SK-N-SH (cell line): ENCODE measurements around the gene SHMT2. TPM values are rescaled to one million over a fixed set of nuclear protein-coding genes. Genes with fewer than 3 reads are reported as not detected.

Experiments used
- CTCF ChIA-PET: fragments of 300-600, 350-600 bp; formaldehyde crosslinking; extraction: SDS; loops from one replicate; lab custom pipeline; 2021; lab: Yijun Ruan, JAX
- POLR2A ChIA-PET: fragments of 350-600 bp; sonication (Branson Sonifier 250); formaldehyde crosslinking; extraction: SDS; loops from one replicate; lab custom pipeline; 2020; ENCODE audit warnings: antibody characterized with exemption, inconsistent platforms; lab: Yijun Ruan, JAX
- DNase-seq: peaks from one replicate; pipeline ENCODE4 v3.0.0; 2012
- H2AFZ ChIP-seq: fragments of 200-600 bp; sonication (generic); 2 replicates; pipeline ENCODE4 v1.8.1; 2016; ENCODE audit warnings: antibody characterized with exemption, mild to moderate bottlenecking, low read depth
- H3F3A ChIP-seq: fragments of 200-600 bp; sonication (generic); replicated peaks from 2 replicates; pipeline ENCODE3; 2016; ENCODE audit warnings: antibody characterized with exemption, mild to moderate bottlenecking; ENCODE audit not compliant: insufficient read depth
- H3K27ac ChIP-seq, 2 experiments: fragments of 200-500 bp in 1 of 2; fragments of 200-600 bp in 1 of 2; sonication (Bioruptor generic) in 1 of 2; sonication (generic), shearing (Covaris generic) in 1 of 2; 2 replicates each; pipeline versions ENCODE4 v1.5.1 to v1.6.1; 2014 to 2016; ENCODE audit warnings: low read depth in 2 of 2, inconsistent platforms in 1 of 2, low read length in 1 of 2, mild to moderate bottlenecking in 1 of 2, mixed read lengths in 1 of 2
- H3K27me3 ChIP-seq: fragments of 200-600 bp; sonication (generic), shearing (Covaris generic); 2 replicates; pipeline ENCODE4 v1.6.1; 2016; ENCODE audit warnings: mixed run types; ENCODE audit not compliant: insufficient read depth
- H3K36me3 ChIP-seq, 2 experiments: fragments of 200-500 bp in 1 of 2; fragments of 200-600 bp in 1 of 2; sonication (Bioruptor generic) in 1 of 2; sonication (generic) in 1 of 2; replicated peaks in 1 of 2; 2 replicates each; pipeline versions ENCODE3 to v1.5.1; 2014 to 2016; ENCODE audit warnings: low read length in 1 of 2, mild to moderate bottlenecking in 1 of 2; ENCODE audit not compliant: insufficient read depth in 2 of 2, control insufficient read depth in 1 of 2
- H3K4me1 ChIP-seq, 2 experiments: fragments of 200-500 bp in 1 of 2; fragments of 200-600 bp in 1 of 2; sonication (Bioruptor generic) in 1 of 2; sonication (generic), shearing (Covaris generic) in 1 of 2; 2 replicates each; pipeline versions ENCODE4 v1.5.1 to v1.6.1; 2014 to 2016; ENCODE audit warnings: low read depth in 1 of 2, low read length in 1 of 2, mixed run types in 1 of 2; ENCODE audit not compliant: insufficient read depth in 2 of 2, control insufficient read depth in 1 of 2
- H3K4me2 ChIP-seq: fragments of 200-600 bp; sonication (generic), shearing (Covaris generic); 2 replicates; pipeline ENCODE4 v1.6.1; 2017; ENCODE audit warnings: mixed run types
- H3K4me3 ChIP-seq, 2 experiments: fragments of 200-500 bp in 1 of 2; fragments of 200-600 bp in 1 of 2; sonication (Bioruptor generic) in 1 of 2; sonication (generic), shearing (Covaris generic) in 1 of 2; 2 replicates each; pipeline versions ENCODE4 v1.5.1 to v1.8.1; 2014 to 2016; ENCODE audit warnings: low read depth in 2 of 2, inconsistent platforms in 1 of 2, low read length in 1 of 2, mild to moderate bottlenecking in 1 of 2, mixed read lengths in 1 of 2, moderate library complexity in 1 of 2
- H3K79me2 ChIP-seq: fragments of 200-600 bp; sonication (generic); 2 replicates; pipeline ENCODE4 v1.8.1; 2017; ENCODE audit warnings: mild to moderate bottlenecking; ENCODE audit not compliant: insufficient read depth
- H3K9ac ChIP-seq: fragments of 200-600 bp; sonication (generic); 2 replicates; pipeline ENCODE4 v1.6.1; 2017; ENCODE audit warnings: mixed run types
- H3K9me2 ChIP-seq: fragments of 200-600 bp; sonication (generic); 2 replicates; pipeline ENCODE4 v1.6.1; 2017; ENCODE audit warnings: mixed run types
- H3K9me3 ChIP-seq: fragments of 200-600 bp; sonication (generic); 2 replicates; pipeline ENCODE4 v1.6.1; 2017; ENCODE audit warnings: mixed run types, mild to moderate bottlenecking, moderate library complexity
- H4K20me1 ChIP-seq: fragments of 200-600 bp; sonication (generic); 2 replicates; pipeline ENCODE4 v1.6.1; 2017; ENCODE audit warnings: mild to moderate bottlenecking, mixed run types; ENCODE audit not compliant: insufficient read depth
- EP300 ChIP-seq, 2 experiments: IDR thresholded peaks; 2 replicates each; pipeline versions ENCODE4 v1.4.0 to v1.6.1; 2012; ENCODE audit warnings: borderline replicate concordance in 1 of 2, low read depth in 1 of 2, low read length in 1 of 2
- EZH2phosphoT487 ChIP-seq: fragments of 200-600 bp; sonication (generic); IDR thresholded peaks from 2 replicates; pipeline ENCODE4 v1.6.1; 2017; ENCODE audit warnings: low read depth, mixed run types, mild to moderate bottlenecking, antibody characterized with exemption, moderate library complexity, borderline replicate concordance
- FOSL2 ChIP-seq: IDR thresholded peaks from 2 replicates; pipeline ENCODE4 v1.4.0; 2012; ENCODE audit warnings: low read depth, mild to moderate bottlenecking, moderate library complexity, borderline replicate concordance
- FOXM1 ChIP-seq: IDR thresholded peaks from 2 replicates; pipeline ENCODE4 v1.4.0; 2012; ENCODE audit warnings: low read depth, mild to moderate bottlenecking
- JUND ChIP-seq: IDR thresholded peaks from 2 replicates; pipeline ENCODE4 v1.4.0; 2012
- MEF2A ChIP-seq: IDR thresholded peaks from 2 replicates; pipeline ENCODE4 v1.4.0; 2012; ENCODE audit warnings: low read depth, borderline replicate concordance
- MXI1 ChIP-seq: IDR thresholded peaks from 2 replicates; pipeline ENCODE4 v1.6.1; 2012; ENCODE audit warnings: mild to moderate bottlenecking, low read depth, low read length, improper control_type of control experiment
- NFIC ChIP-seq: IDR thresholded peaks from 2 replicates; pipeline ENCODE4 v1.4.0; 2012; ENCODE audit warnings: borderline replicate concordance
- NRF1 ChIP-seq: IDR thresholded peaks from 2 replicates; pipeline ENCODE4 v1.6.1; 2012; ENCODE audit warnings: low read depth, mild to moderate bottlenecking, low read length
- POLR2AphosphoS5 ChIP-seq: IDR thresholded peaks from 2 replicates; pipeline ENCODE4 v1.6.1; 2012; ENCODE audit warnings: low read depth, low read length
- RAD21 ChIP-seq: IDR thresholded peaks from 2 replicates; pipeline ENCODE4 v1.6.1; 2012; ENCODE audit warnings: mild to moderate bottlenecking, low read length
- RCOR1 ChIP-seq: fragments of 150-350 bp; IDR thresholded peaks from 2 replicates; pipeline ENCODE4 v1.6.1; 2017; ENCODE audit warnings: antibody characterized with exemption, low read length
- RFX5 ChIP-seq: IDR thresholded peaks from 2 replicates; pipeline ENCODE4 v1.6.1; 2012; ENCODE audit warnings: mild to moderate bottlenecking, improper control_type of control experiment, low read length
- SMC3 ChIP-seq: IDR thresholded peaks from 2 replicates; pipeline ENCODE4 v1.6.1; 2012; ENCODE audit warnings: low read depth, low read length, improper control_type of control experiment
- YY1 ChIP-seq: IDR thresholded peaks from 2 replicates; pipeline ENCODE4 v1.4.0; 2012; ENCODE audit warnings: low read depth, mild to moderate bottlenecking
- WGBS: methylation state at CpG from one replicate; pipeline ENCODE4 v1.1.6; 2017; ENCODE audit warnings: low lambda C conversion rate; 5-methylcytosine and 5-hydroxymethylcytosine counted together
- polyA plus RNA-seq, 3 experiments: library from polyadenylated mRNA; depleted of rRNA; stranded (reverse); fragments of >200 nt; gene quantifications; 2 replicates each; pipeline ENCODE4 v1.2.3, GENCODE V29; 2012
- TF ChIP-seq, protein P1 (sequence below): IDR thresholded peaks from 2 replicates; pipeline ENCODE4 v1.4.0; 2012; ENCODE audit warnings: low read depth, borderline replicate concordance
- TF ChIP-seq, protein P2 (sequence below): fragments of 200-600 bp; sonication (generic); IDR thresholded peaks from 2 replicates; pipeline ENCODE4 v1.6.1; 2017; ENCODE audit warnings: antibody characterized with exemption, mild to moderate bottlenecking, moderate library complexity
- TF ChIP-seq, protein P3 (sequence below): IDR thresholded peaks from 2 replicates; pipeline ENCODE4 v1.4.0; 2012; ENCODE audit warnings: low read depth, borderline replicate concordance

Gene SHMT2
- polyA plus RNA-seq, 1 of the 3 experiments (the other 2 are of a cell fraction) = 204 TPM

DNA sequence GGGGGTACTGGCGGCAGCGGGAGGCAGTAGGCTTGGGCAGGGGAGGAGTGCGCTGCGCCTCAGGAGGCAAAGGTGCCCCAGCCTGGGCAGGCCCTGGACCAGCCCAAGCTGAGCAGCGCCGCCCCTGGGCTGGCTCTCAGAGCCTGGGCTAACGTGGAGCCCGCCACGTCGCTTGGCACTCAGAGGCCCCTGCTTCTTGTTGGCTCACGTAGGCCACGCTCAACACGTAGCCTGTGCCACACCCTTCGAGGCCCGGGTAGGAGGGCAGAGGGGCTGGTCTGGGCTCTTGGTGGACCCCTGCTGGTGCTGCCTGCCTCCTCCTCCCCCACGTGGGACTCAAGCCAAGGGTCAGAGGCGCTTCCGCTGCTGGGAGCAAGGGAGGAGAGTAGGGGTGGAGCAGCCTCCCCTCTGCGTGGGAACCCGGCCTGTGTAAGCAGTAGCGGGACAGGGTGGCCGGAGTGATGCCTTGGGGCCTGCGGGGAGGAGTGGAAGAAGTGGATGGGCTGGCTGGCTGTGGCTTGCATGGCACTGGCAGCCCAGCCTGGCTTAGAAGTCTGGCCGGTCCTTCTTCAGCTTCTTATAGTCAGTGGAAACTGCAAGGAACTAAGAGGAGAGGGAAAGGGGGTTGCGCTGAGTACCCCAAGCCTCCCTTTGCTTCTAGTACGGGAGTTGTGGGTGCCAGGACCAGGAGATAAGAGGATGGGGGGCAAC, 5.7 kb downstream of the SHMT2 start:
- Histone ChIP-seq H3K9me2 (no peaks in the 10 kb centered on the region), H3K9me3 (no peaks in the 10 kb centered on the region), H3F3A (peaks cover 9% of the 10 kb centered on the region), H3K36me3 (peaks cover 22 to 37% of the 10 kb centered on the region in 2 experiments), H3K9ac (no peak overlapping the region), H3K4me3 (no peak overlapping the region), H3K27ac (no peak overlapping the region; a peak in 1 of 4 replicates), H2AFZ (no peak overlapping the region), H3K4me2 (no peak overlapping the region), H3K27me3 (no peaks in the 10 kb centered on the region), H3K4me1 (peaks cover 0 to 41% of the 10 kb centered on the region in 2 experiments; a peak in 1 of 4 replicates), H4K20me1 (no peaks in the 10 kb centered on the region)
- POLR2A ChIA-PET = interaction anchor here (1.0 kb wide), 1 partner anchor 278 kb away, joined by 3 read pairs; no protein-coding TSS in a partner anchor
- peak; percentile 63 for DNase-seq
- CTCF ChIA-PET = interaction anchor here (11.9 to 31.5 kb wide), 2 partner anchors 8 to 23 kb away, joined by 271 to 937 read pairs; partner anchors contain the start of genes NXPH4 and SHMT2
- 85% methylated on average over 16 of the region's 26 CpGs for WGBS
- TF ChIP-seq, protein P1, sequence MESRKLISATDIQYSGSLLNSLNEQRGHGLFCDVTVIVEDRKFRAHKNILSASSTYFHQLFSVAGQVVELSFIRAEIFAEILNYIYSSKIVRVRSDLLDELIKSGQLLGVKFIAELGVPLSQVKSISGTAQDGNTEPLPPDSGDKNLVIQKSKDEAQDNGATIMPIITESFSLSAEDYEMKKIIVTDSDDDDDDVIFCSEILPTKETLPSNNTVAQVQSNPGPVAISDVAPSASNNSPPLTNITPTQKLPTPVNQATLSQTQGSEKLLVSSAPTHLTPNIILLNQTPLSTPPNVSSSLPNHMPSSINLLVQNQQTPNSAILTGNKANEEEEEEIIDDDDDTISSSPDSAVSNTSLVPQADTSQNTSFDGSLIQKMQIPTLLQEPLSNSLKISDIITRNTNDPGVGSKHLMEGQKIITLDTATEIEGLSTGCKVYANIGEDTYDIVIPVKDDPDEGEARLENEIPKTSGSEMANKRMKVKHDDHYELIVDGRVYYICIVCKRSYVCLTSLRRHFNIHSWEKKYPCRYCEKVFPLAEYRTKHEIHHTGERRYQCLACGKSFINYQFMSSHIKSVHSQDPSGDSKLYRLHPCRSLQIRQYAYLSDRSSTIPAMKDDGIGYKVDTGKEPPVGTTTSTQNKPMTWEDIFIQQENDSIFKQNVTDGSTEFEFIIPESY = no peak
- TF ChIP-seq RCOR1 (no peak), SMC3 (no peak), FOXM1 (no peak), JUND (no peak), NFIC (no peak), MXI1 (no peak), NRF1 (no peak), EZH2phosphoT487 (no peak), RFX5 (no peak), YY1 (no peak), FOSL2 (no peak), MEF2A (no peak), POLR2AphosphoS5 (no peak), EP300 (IDR thresholded peaks at IDR 0.05; ENCODE audit: borderline replicate concordance in 1 of 2, low read depth in 1 of 2, low read length in 1 of 2) (no peak), RAD21 (no peak)
- TF ChIP-seq, protein P2, sequence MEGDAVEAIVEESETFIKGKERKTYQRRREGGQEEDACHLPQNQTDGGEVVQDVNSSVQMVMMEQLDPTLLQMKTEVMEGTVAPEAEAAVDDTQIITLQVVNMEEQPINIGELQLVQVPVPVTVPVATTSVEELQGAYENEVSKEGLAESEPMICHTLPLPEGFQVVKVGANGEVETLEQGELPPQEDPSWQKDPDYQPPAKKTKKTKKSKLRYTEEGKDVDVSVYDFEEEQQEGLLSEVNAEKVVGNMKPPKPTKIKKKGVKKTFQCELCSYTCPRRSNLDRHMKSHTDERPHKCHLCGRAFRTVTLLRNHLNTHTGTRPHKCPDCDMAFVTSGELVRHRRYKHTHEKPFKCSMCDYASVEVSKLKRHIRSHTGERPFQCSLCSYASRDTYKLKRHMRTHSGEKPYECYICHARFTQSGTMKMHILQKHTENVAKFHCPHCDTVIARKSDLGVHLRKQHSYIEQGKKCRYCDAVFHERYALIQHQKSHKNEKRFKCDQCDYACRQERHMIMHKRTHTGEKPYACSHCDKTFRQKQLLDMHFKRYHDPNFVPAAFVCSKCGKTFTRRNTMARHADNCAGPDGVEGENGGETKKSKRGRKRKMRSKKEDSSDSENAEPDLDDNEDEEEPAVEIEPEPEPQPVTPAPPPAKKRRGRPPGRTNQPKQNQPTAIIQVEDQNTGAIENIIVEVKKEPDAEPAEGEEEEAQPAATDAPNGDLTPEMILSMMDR = no peak
- TF ChIP-seq, protein P3, sequence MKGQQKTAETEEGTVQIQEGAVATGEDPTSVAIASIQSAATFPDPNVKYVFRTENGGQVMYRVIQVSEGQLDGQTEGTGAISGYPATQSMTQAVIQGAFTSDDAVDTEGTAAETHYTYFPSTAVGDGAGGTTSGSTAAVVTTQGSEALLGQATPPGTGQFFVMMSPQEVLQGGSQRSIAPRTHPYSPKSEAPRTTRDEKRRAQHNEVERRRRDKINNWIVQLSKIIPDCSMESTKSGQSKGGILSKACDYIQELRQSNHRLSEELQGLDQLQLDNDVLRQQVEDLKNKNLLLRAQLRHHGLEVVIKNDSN = no peak
- TF ChIP-seq, all 33 proteins: peak for 0
- peaks cover 21% of the 10 kb centered on the region for H3K79me2 ChIP-seq
